ENCODE data around the gene GPR153.

GPR153 gene

DNA sequence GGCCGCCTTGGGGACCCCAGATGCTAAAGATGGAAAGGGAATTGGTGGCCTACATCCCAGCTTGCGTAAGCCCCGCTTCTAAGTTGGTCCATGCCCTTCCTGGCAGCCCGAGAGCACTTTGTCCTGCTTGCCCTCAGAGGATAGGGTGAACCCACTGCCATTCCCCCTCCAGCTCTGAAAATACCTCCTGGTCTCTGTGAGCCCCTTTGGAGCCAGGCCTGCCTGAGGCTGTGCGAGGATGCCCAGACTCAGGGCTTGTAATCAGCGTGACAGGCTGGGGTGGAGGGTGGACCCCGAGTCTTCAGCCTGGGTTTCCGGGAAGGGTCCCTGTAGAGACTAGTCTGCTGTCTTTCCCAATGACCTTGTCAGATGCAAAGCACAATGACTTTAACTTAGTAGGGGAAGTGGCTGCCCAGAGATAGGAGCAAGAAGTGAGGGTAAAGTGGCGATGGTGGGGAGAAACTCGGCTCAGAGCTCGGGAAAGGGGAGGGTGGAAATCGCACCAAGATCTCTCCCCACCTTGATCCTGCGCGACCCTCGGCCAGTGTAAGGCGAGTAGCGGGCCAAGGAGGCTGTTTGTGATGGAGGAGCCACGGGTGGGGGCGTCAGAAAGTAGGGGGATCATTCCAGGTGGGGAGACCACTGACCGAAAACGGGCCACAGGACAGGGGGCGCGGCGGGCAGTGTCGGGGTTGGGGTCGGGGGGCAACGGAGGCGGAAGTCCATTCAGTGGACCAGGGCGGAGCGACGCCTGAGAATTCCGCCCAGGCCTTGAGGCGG, 19.6 kb downstream of the GPR153 start:
- peaks cover 62% of the 10 kb centered on the region for H3K27me3 ChIP-seq
- no peak for TF ChIP-seq Cebpa-rat (IDR thresholded peaks at IDR 0.05)
- 0 out of 2 replicates have a peak, but pooled peaks cover 5% of the 10 kb centered on the region for H3K9me3 ChIP-seq
- H4K20me1 ChIP-seq: peaks cover 21% of the 10 kb centered on the region
- H3K4me2 ChIP-seq: peak overlapping the region; percentile 94
- H3K4me3 ChIP-seq: peak overlapping the region; percentile 60
- no peak overlapping the region for H3K27ac ChIP-seq
- H3K9ac ChIP-seq: peak overlapping the region; percentile 18
- no peaks in the 10 kb centered on the region for H3K36me3 ChIP-seq
- peaks cover 85% of the 10 kb centered on the region for H3K4me1 ChIP-seq

DNA sequence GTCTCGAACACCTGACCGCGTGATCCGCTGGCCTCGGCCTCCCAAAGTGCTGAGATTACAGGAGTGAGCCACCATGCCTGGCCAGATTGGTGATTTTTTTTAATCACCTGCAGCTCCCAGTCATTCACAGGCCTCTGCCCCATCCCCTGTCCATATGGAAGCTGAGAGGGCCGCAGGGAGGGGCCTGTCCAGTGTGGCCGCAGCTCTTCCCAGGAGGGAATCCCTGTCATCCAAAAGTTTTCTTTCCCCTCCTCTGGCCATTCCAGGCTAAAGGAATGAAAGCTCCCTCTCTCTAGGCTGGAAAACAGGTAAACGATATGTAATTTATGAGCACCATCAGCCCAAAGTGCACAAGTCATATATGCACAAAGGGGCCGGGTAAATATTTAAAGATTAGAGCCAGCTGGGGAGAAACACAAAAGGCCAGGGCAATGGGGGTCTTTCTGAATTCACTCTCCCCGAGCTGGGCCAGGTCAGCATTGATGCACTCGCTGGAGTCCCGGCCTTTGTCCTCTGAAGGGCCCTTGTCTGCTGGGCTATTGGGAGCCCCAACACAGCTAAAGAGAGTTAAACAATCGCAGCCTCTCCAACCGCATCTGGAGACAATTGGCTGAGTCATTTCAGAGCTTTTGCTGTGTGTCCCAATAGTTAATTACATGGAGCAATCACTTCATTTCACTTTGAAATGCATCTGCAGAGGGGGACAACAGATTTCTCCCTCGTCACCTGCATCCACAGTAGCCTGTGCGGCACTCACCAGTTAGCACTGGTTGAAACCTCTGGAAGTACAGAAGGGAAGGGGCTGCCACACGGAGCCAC, 20.7 kb downstream of the GPR153 start:
- peak overlapping the region; percentile 94; the same call in 1 of the 2 replicates for H3K4me2 ChIP-seq

DNA sequence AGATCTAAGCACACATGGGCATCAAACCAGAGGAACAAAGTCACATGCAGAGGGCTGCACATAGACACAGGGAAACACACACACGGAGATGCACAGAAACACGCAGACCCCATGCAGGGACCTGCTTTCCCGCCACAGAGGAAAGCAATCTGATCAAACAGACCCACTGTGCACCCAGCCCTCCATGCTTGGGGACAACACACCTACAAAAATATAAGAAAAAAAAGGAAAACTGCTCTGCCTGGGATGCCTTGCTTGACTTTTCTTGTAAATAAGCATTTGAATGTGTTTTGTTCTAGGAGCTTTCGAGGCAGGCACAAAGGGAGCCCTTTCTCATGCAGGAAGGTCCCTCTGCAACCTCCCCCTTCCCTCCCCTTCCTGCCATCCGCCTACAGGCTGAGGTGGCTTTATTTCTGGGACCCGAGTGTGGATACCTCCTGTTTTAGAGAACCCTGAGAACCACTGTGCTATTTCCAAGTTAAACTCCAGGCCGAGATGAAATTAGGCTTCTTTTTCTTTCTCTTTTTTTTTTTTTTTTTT, 21.6 kb downstream of the GPR153 start:
- Histone ChIP-seq H3K27ac (no peak overlapping the region), H3K4me3 (no peak overlapping the region), H3K36me3 (peaks cover 2% of the 10 kb centered on the region), H4K20me1 (peaks cover 16% of the 10 kb centered on the region), H3K4me2 (peak overlapping the region; percentile 65), H3K4me1 (peaks cover 81% of the 10 kb centered on the region), H3K27me3 (peaks cover 46% of the 10 kb centered on the region), H3K9me3 (0 out of 2 replicates have a peak, but pooled peaks cover 5% of the 10 kb centered on the region), H3K9ac (no peak overlapping the region)
- no peak for TF ChIP-seq Cebpa-rat (IDR thresholded peaks at IDR 0.05)

More for the DNA sequence above, 20.7 kb downstream of the GPR153 start:
- Histone ChIP-seq H4K20me1 (peaks cover 9% of the 10 kb centered on the region), H3K27ac (no peak overlapping the region), H3K4me1 (peaks cover 78% of the 10 kb centered on the region), H3K9me3 (0 out of 2 replicates have a peak, but pooled peaks cover 5% of the 10 kb centered on the region), H3K9ac (no peak overlapping the region), H3K4me3 (no peak overlapping the region), H3K36me3 (no peaks in the 10 kb centered on the region), H3K27me3 (peaks cover 51% of the 10 kb centered on the region)
- no peak for TF ChIP-seq Cebpa-rat (IDR thresholded peaks at IDR 0.05)

DNA sequence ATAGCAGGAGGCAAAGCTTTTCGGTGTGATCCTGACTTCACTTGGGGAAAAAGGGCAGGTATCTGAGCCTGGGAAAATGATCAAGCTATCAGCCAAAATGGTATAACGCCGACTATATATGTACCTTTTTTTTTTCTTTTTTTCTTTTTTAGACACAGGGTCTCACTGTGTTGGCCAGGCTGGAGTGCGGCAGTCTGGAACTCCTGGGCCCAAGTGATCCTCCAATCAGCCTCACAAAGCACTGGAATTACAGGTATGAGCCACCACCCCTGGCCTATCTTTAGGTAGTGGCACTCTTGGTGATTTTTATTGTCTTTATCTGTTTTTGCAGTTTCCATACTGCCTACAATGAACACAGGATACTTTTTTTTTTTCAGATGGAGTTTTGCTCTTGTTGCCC, 23.8 kb downstream of the GPR153 start:
- H3K9ac ChIP-seq: no peak overlapping the region
- 0 out of 2 replicates have a peak, but pooled peaks cover 5% of the 10 kb centered on the region for H3K9me3 ChIP-seq
- H4K20me1 ChIP-seq: peaks cover 13% of the 10 kb centered on the region
- TF ChIP-seq Cebpa-rat (IDR thresholded peaks at IDR 0.05): no peak
- H3K4me1 ChIP-seq: peaks cover 64% of the 10 kb centered on the region
- H3K4me3 ChIP-seq: no peak overlapping the region
- no peak overlapping the region for H3K27ac ChIP-seq
- H3K4me2 ChIP-seq: no peak overlapping the region
- H3K36me3 ChIP-seq: peaks cover 24% of the 10 kb centered on the region
- peaks cover 24% of the 10 kb centered on the region for H3K27me3 ChIP-seq

DNA sequence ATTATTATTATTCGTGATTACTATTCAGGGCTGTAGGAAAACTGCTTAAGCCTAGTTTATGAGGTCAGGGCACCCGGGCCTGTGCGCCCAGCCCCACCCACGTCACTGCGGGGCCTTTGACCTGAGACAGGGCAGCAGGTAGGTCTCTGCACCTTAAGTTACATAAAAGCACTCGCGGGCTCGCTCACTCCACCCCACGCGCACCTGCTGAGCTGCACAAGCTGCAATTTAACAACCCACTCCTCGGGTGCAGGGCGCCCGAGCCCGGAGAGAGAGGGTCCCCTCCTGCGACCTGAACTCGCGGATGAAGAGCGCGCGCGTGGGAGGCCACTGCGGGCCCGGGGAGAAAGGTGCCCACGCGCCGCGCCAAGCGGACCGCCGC, 25.6 kb downstream of the GPR153 start:
- Histone ChIP-seq H3K36me3 (peaks cover 42% of the 10 kb centered on the region), H3K9me3 (0 out of 2 replicates have a peak, but pooled peaks cover 5% of the 10 kb centered on the region), H3K9ac (peak overlapping the region; percentile 95), H3K4me2 (peak overlapping the region; percentile 96), H3K27me3 (peaks cover 6% of the 10 kb centered on the region), H3K4me1 (peaks cover 46% of the 10 kb centered on the region), H3K27ac (peak overlapping the region; percentile 90), H4K20me1 (peaks cover 19% of the 10 kb centered on the region; the same call in 1 of the 2 replicates), H3K4me3 (peak overlapping the region; percentile 85)
- no peak for TF ChIP-seq Cebpa-rat (IDR thresholded peaks at IDR 0.05)

DNA sequence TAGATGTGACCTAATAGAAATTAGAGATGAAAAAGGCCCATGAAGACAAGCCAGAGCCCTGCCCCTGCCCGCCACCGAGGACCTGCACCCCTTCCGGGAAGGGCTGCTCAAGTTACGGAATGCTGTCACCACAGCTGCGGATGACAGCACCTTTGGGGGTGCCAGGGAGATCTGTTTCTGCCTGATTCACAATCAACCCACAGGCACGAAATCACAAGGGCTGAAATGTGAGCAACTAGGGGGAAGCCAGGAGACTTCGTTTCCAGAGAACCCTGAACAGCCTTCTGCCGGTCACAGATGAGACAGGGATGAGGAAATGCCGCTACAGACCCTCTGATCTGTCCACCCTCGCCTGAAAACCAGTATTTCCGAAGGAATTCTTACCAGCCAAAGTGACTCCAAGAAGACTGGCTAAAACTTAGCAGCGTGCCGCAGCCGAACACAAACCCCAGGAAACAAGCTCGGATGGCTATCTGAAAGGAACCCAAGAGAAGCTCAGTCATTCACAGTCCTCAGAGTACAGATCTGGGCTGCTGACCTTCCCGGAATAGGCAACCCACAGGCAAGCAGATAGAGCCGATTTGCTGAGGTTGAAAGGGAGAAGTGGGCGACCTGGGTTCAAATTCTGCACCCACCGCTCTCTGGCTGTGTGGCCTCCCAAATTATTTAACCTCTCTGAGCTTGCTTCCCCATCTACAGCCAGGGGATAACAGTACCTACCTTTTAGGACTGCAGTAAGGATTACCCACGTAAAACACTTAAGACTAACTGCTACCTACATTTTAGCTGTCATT, 26.2 kb downstream of the GPR153 start:
- H3K9me3 ChIP-seq: 0 out of 2 replicates have a peak, but pooled peaks cover 5% of the 10 kb centered on the region
- H3K27me3 ChIP-seq: no peaks in the 10 kb centered on the region; the same call in 1 of the 2 replicates
- peak overlapping the region; percentile 90 for H3K27ac ChIP-seq
- H4K20me1 ChIP-seq: peaks cover 19% of the 10 kb centered on the region; the same call in 1 of the 2 replicates
- peak overlapping the region; percentile 85 for H3K4me3 ChIP-seq
- TF ChIP-seq Cebpa-rat (IDR thresholded peaks at IDR 0.05): no peak
- H3K36me3 ChIP-seq: peaks cover 48% of the 10 kb centered on the region
- peak overlapping the region; percentile 95 for H3K9ac ChIP-seq
- H3K4me2 ChIP-seq: peak overlapping the region; percentile 96
- H3K4me1 ChIP-seq: peaks cover 40% of the 10 kb centered on the region

DNA sequence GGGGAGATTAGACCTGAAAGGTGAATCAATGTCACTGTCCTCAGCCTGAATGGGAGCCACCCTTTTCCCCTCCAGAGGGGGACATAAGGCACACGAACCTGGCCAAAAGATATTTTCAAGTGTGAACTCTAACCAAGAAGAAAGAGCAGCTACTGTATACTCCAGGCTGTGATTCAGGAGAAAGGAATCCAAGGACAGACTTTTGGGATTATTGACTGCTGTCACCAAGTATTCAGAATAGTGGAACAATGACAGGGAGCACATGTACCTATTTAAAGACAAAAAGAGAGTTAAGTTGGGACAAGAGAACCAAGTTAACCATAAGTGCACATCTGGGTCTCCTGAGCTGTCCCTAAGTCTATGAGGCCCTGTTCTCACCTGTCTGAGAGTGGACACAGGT, 27.5 kb downstream of the GPR153 start:
- peaks cover 61% of the 10 kb centered on the region for H3K36me3 ChIP-seq
- H3K4me2 ChIP-seq: no peak overlapping the region
- H3K4me3 ChIP-seq: no peak overlapping the region
- no peak overlapping the region for H3K27ac ChIP-seq
- H4K20me1 ChIP-seq: peaks cover 19% of the 10 kb centered on the region; the same call in 1 of the 2 replicates
- no peak overlapping the region for H3K9ac ChIP-seq
- H3K27me3 ChIP-seq: no peaks in the 10 kb centered on the region
- TF ChIP-seq Cebpa-rat (IDR thresholded peaks at IDR 0.05): no peak
- peaks cover 31% of the 10 kb centered on the region for H3K4me1 ChIP-seq
- H3K9me3 ChIP-seq: 0 out of 2 replicates have a peak, but pooled peaks cover 5% of the 10 kb centered on the region

DNA sequence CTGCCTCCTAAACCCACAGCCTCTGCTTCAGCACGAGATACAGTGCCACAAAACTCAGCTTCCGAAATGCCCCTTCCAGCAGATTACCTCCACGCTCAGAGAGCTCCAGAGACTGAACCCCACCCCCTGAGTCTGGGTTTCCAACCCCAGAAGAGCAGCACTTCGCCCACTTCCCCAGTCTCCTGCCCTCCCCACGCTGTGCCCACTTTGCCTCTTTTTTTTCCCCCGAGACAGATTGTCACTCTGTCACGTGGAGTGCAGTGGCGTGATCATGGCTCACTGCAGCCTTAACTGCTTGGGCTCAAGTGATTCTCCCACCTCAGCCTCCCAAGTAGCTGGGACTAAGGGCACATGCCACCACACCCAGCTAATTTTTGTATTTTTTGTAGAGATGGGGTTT, 35.2 kb downstream of the GPR153 start:
- TF ChIP-seq Cebpa-rat (IDR thresholded peaks at IDR 0.05): no peak
- H3K27me3 ChIP-seq: no peaks in the 10 kb centered on the region
- peaks cover 100% of the 10 kb centered on the region for H3K36me3 ChIP-seq

DNA sequence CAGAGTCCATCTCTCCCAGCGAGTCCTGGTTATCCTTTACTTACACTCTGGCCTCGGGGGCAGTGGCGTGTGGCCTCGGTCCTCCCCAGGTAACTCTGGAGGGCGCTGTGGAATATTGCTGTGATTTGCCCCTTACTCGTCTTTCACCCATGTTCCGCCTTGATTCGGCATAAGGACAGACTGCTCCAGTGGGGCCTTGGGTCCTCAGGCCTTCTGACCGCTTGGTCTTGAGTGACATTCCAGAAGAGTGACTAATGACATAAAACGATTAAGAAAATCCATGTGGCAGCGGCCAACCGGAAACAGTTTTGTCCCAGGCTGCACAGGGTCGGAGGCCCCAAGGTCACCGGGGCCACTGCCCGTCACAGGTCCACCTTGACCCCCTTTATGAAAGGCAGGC, 36.2 kb downstream of the GPR153 start:
- Histone ChIP-seq H3K4me3 (no peak overlapping the region), H3K4me1 (peaks cover 37% of the 10 kb centered on the region), H3K9ac (no peak overlapping the region), H3K4me2 (no peak overlapping the region), H3K27me3 (no peaks in the 10 kb centered on the region), H4K20me1 (peaks cover 29% of the 10 kb centered on the region), H3K9me3 (no peaks in the 10 kb centered on the region), H3K27ac (no peak overlapping the region), H3K36me3 (peaks cover 100% of the 10 kb centered on the region)
- TF ChIP-seq Cebpa-rat (IDR thresholded peaks at IDR 0.05): no peak

More for the DNA sequence above, 35.2 kb downstream of the GPR153 start:
- Histone ChIP-seq H3K9ac (no peak overlapping the region), H3K4me1 (peaks cover 35% of the 10 kb centered on the region), H3K9me3 (no peaks in the 10 kb centered on the region), H3K27ac (no peak overlapping the region; the same call in 1 of the 2 replicates), H3K4me3 (no peak overlapping the region), H4K20me1 (peaks cover 29% of the 10 kb centered on the region), H3K4me2 (0 out of 2 replicates have a peak overlapping the region, but pooled peaks have one; percentile 2)
